A673 (cell line): ENCODE results near the gene TOR1B. TPM values are rescaled to one million over a fixed set of nuclear protein-coding genes. Genes with fewer than 3 reads are reported as not detected.
A peak's percentile ranks its signal among the peaks of the same experiment; 100 is the strongest.

ENCODE experiments used
- BruUV-seq: library from RNA; stranded (reverse); fragments of 400-500 nt; replicated peaks from 2 replicates; lab custom pipeline; 2021; lab: Mats Ljungman, UMichigan
- CTCF ChIA-PET: fragments of 300-600 bp; sonication (Branson Sonifier 250); formaldehyde crosslinking; loops from one replicate; lab custom pipeline; 2022; ENCODE audit warnings: antibody characterized with exemption; lab: Charles Lee
- POLR2A ChIA-PET: fragments of 300-600 bp; sonication (Branson Sonifier 250); formaldehyde crosslinking; loops from one replicate; lab custom pipeline; 2022; ENCODE audit warnings: antibody characterized with exemption; ENCODE audit not compliant: low non-redundant PET; lab: Charles Lee
- DNase-seq: peaks from one replicate; pipeline ENCODE4 v3.0.0-alpha.2; 2015; ENCODE audit warnings: low spot score
- H3K27ac ChIP-seq: fragments of 200-600 bp; sonication (generic); 2 replicates; pipeline ENCODE4 v1.5.1; 2016; ENCODE audit warnings: mixed run types, low read depth, mild to moderate bottlenecking, mixed read lengths, antibody characterized with exemption, low read length; ENCODE audit not compliant: poor library complexity, severe bottlenecking
- H3K27me3 ChIP-seq: fragments of 200-600 bp; sonication (generic); replicated peaks from 2 replicates; pipeline ENCODE4 v1.6.1; 2017; ENCODE audit warnings: mixed run types, low read depth, mild to moderate bottlenecking, mixed read lengths, antibody characterized with exemption, low read length; ENCODE audit not compliant: insufficient read depth, poor library complexity
- H3K36me3 ChIP-seq: fragments of 200-600 bp; sonication (generic); 2 replicates; pipeline ENCODE4 v1.6.1; 2016; ENCODE audit warnings: mixed run types, mild to moderate bottlenecking, mixed read lengths, antibody characterized with exemption, low read length; ENCODE audit not compliant: insufficient read depth, poor library complexity, severe bottlenecking
- H3K4me1 ChIP-seq: fragments of 200-600 bp; sonication (generic); 2 replicates; pipeline ENCODE4 v1.6.1; 2017; ENCODE audit warnings: mixed run types, mild to moderate bottlenecking, mixed read lengths, antibody characterized with exemption, low read length; ENCODE audit not compliant: insufficient read depth, poor library complexity, severe bottlenecking
- H3K4me3 ChIP-seq: fragments of 200-600 bp; sonication (generic); 2 replicates; pipeline ENCODE4 v1.5.1; 2016; ENCODE audit warnings: low read depth, mixed run types, mild to moderate bottlenecking, mixed read lengths, low read length; ENCODE audit not compliant: poor library complexity, severe bottlenecking
- H3K9me3 ChIP-seq: fragments of 200-600 bp; sonication (generic); 2 replicates; pipeline ENCODE4 v1.6.1; 2016; ENCODE audit warnings: mixed run types, low read depth, mild to moderate bottlenecking, mixed read lengths, antibody characterized with exemption, low read length; ENCODE audit not compliant: poor library complexity, severe bottlenecking
- CTCF ChIP-seq: fragments of 300-800, 200-600 bp; sonication (generic); conservative IDR thresholded peaks from 2 replicates; pipeline ENCODE4 v1.5.1; 2017; ENCODE audit warnings: low read depth, mild to moderate bottlenecking, antibody characterized with exemption, low read length, moderate library complexity, mixed read lengths
- EZH2 ChIP-seq: fragments of 200-600 bp; sonication (generic); IDR thresholded peaks from 2 replicates; pipeline ENCODE4 v1.6.1; 2017; ENCODE audit warnings: borderline replicate concordance, low read depth, mild to moderate bottlenecking, mixed read lengths, antibody characterized with exemption, low read length; ENCODE audit not compliant: poor library complexity, severe bottlenecking
- intact Hi-C: fragments of 100-400 bp; cut with micrococcal nuclease; formaldehyde crosslinking; loops from one replicate; pipeline ENCODE4 v1.10.0; 2022; ENCODE audit not compliant: unreplicated experiment
- total RNA-seq: library from RNA; stranded (reverse); gene quantifications from 2 replicates; pipeline ENCODE4 v1.2.3, GENCODE V29; 2021

TOR1B gene
- total RNA-seq, 1 experiment from 2014 or later = 47.6 TPM

GRCh38 chr9:129811967-129812363 is 9.0 kb downstream of the TOR1B start:
- POLR2A ChIA-PET = no interaction called here
- TF ChIP-seq CTCF (no peak), EZH2 (no peak)
- Histone ChIP-seq H3K4me1 (peaks cover 26% of the 10 kb centered on the region), H3K27me3 (no peaks in the 10 kb centered on the region), H3K4me3 (no peak overlapping the region), H3K27ac (no peak overlapping the region), H3K9me3 (no peaks in the 10 kb centered on the region), H3K36me3 (peaks cover 61% of the 10 kb centered on the region)
- BruUV-seq = no TSS peak
- intact Hi-C loops = no loop called here
- peak; percentile 76 for DNase-seq
- CTCF ChIA-PET = no interaction called here

GRCh38 chr9:129812385-129812784 is 9.4 kb downstream of the TOR1B start:
- TF ChIP-seq EZH2 = no peak
- TF ChIP-seq CTCF = no peak
- ChIA-PET POLR2A (no interaction called here), CTCF (no interaction called here)
- Histone ChIP-seq H3K4me3 (no peak overlapping the region), H3K9me3 (no peaks in the 10 kb centered on the region), H3K4me1 (peaks cover 25% of the 10 kb centered on the region), H3K27ac (no peak overlapping the region), H3K27me3 (no peaks in the 10 kb centered on the region), H3K36me3 (peaks cover 61% of the 10 kb centered on the region)
- BruUV-seq = no TSS peak
- intact Hi-C loops = no loop called here
- DNase-seq = no peak

- intact Hi-C loops = no loop called here
- Histone ChIP-seq H3K27ac (no peak overlapping the region), H3K4me1 (peaks cover 22% of the 10 kb centered on the region), H3K27me3 (no peaks in the 10 kb centered on the region), H3K9me3 (no peaks in the 10 kb centered on the region), H3K4me3 (no peak overlapping the region), H3K36me3 (peaks cover 59% of the 10 kb centered on the region)
- DNase-seq = no peak
- BruUV-seq = TSS peak; percentile 30
- TF ChIP-seq CTCF (no peak), EZH2 (no peak)
- CTCF ChIA-PET = no interaction called here
- POLR2A ChIA-PET = no interaction called here
Observed at GRCh38 chr9:129813661-129814060, 10.7 kb downstream of the TOR1B start.
